GM19438 (cell line): ENCODE measurements around the gene ALKBH7.
"Not testable (repeated sequence)": the region's sequence is repeated elsewhere in the genome, so short reads cannot be mapped to it uniquely, and the experiment has no call there.

Source experiments
- ATAC-seq: cut with Tn5 transposase; IDR thresholded peaks from one replicate; pipeline ENCODE4 v1.9.1; 2021; ENCODE audit warnings: low read depth; ENCODE audit not compliant: unreplicated experiment

The ALKBH7 gene, protein sequence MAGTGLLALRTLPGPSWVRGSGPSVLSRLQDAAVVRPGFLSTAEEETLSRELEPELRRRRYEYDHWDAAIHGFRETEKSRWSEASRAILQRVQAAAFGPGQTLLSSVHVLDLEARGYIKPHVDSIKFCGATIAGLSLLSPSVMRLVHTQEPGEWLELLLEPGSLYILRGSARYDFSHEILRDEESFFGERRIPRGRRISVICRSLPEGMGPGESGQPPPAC

DNA sequence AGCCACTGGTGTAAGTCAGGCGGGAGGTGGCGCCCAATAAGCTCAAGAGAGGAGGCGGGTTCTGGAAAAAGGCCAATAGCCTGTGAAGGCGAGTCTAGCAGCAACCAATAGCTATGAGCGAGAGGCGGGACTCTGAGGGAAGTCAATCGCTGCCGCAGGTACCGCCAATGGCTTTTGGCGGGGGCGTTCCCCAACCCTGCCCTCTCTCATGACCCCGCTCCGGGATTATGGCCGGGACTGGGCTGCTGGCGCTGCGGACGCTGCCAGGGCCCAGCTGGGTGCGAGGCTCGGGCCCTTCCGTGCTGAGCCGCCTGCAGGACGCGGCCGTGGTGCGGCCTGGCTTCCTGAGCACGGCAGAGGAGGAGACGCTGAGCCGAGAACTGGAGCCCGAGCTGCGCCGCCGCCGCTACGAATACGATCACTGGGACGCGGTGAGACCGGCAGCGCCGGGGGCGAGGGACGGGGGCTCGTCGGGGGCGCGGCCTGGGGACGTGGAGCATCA is at the start of gene ALKBH7:
Gene ALKBH7 (plus strand): TSS at position 201 of the 502 bp plus-strand sequence. CDS start 27 bp downstream, at position 228.
- peak; percentile 83 for ATAC-seq

DNA sequence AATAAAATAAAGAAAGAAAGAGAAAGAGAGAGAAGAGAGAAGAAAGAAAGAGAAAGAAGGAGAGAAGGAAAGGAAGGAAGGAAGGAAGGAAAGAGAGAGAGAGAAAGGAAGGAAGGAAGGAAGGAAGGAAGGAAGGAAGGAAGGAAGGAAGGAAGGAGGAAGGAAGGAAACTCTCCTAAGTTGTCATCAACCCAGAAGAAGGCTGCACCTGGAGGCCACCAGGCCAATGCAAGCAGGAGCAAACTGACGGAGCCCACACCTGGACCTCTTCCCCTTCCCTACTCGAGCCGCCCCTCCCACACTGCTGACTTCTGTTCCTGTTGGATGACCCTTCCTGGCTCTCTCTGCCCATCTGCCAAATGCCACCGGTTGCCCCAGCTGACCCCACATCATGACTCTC is 47.8 kb upstream of the ALKBH7 start:
- ATAC-seq: no peak

DNA sequence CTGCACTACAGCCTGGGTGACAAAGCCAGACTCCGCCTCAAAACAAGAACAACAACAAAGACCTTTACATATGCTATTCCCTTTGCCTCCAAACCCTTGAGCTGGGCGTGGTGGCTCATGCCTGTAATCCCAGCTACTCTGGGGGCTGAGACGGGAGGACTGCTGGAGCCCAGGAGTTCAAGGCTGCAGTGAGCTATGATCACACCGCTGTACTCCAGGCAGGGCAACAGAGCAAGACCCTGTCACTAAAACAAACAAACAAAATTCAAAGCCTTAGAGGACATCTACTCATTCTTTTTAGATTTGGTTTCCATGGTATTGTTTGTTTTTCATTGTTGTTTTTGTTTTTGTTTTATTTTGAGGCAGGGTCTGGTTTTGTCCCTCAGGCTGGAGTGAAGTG is 47.0 kb upstream of the ALKBH7 start:
- ATAC-seq: no peak

DNA sequence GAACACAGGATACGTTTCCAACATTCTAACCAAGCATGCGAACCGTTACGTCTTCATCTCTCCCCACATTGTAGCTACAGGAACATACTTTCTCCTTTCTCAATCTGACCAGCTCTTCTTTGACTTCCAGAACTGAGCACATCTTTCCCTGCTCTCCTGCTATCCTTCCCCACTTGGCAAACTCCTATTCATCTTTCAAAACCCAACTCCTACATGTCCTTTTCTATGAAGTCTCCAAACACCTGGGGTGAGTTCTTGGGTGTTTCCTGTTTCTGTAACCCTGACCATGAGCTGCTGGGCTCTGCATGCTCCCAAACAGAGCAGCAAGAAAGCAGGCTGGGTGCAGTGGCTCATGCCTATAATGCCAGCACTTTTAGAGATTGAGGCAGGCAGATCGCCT is 45.8 kb upstream of the ALKBH7 start:
- no peak for ATAC-seq

DNA sequence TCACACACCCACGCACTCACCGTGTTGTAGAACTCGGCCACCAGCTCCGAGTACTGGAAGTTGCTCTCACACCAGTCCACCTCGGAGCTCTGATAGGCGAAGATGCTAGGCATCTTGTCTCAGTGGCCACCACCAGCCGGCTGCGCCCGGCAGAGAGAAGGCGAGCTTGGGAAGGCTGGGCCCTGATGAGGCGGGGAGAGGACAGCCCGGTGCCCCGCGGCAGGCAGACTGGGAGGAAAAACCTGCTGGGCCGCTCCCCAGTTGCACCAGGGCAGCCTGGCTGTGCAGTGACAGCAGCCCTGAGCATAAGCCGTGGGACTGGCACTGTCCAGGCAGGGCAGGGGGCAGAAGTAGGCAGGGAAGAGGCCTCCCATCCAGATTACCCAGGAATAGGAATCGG is 39.2 kb upstream of the ALKBH7 start, which contains the start of gene ACER1:
Gene ACER1 (minus strand): TSS at position 174 of the 400 bp plus-strand sequence. CDS start 61 bp downstream, at position 113.
- ATAC-seq: no peak

DNA sequence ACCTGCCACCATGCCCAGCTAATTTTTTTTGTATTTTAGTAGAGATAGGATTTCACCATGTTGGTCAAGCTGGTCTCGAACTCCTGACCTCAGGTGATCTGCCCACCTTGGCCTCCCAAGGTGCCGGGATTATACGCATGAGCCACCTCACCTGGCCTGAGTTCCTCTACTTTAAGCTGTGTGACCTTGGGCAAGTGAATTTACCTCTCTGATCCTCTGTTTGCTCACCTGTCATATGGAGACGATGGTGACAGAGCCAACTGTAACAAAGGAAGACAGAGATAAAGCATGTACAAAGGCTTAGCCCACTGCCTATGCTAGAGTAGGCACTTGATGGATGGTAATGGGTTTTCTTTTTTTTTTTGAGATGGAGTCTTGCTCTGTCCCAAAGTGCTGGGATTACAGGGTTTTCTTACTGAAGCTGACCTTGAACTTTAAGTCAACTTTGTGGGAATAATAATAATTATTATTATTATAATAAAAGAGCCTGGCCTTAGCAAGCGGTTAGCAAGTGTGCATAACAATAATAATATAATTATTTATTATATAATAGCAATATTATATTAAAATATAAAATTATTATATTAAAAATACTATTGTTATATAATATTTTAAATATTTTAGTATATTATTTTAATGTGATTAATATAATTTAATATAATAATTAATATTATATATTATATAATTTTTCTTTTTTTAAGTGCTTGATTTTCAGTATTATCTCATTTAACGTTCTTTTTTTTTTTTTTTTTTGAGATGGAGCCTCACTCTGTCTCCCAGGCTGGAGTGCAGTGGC is 37.9 kb upstream of the ALKBH7 start:
- no peak for ATAC-seq

DNA sequence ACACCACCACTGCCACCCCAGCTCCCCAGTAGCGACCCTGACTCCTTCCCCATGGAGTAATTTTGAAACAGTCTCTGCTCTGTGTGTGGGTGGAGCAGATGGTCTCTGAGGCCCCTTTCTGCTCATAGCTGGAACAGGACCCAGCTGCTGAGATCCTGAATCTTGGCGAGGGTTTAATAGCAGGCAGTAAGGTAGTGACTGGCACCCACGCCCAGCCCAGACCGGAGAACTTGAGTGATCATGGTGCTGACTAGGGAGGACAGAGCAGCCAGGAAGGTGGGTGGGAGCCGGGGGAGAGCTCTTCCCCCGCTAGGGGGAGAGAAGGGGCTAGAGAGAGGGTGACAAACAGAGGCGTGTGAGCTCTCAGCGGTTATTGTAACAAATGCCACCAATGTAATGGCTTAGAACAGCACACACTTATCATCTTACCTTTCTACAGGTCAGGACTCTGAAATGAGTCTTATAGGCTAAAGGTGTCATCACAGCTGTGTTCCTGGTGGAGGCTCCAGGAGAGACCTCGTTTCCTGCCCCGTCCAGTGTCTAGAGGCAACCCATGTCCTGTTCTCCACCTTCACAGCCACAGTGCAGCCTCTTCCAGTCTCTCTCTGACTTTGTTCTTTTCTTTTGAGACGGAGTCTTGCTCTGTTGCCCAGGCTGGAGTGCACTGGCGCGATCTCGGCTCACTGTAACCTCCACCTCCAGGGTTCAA is 31.9 kb upstream of the ALKBH7 start:
- ATAC-seq: no peak

DNA sequence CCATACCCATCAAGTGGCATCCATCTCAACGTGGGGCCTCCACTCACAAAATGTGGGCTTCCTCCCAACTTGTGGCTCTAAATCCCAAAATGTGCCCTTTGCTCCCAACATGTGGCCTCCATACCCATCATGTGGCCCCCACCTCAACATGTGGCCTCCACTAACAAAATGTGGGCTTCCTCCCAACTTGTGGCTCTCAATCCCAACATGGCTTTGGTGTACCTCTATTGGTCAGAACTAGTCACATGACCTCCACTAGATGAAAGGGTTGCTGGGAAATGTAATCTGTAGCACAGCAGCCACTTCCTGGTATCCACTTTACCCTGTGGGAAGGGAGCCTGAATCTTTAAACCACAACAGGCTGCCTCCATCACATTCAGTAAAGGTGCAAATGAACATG is 29.1 kb upstream of the ALKBH7 start:
- ATAC-seq: no peak

DNA sequence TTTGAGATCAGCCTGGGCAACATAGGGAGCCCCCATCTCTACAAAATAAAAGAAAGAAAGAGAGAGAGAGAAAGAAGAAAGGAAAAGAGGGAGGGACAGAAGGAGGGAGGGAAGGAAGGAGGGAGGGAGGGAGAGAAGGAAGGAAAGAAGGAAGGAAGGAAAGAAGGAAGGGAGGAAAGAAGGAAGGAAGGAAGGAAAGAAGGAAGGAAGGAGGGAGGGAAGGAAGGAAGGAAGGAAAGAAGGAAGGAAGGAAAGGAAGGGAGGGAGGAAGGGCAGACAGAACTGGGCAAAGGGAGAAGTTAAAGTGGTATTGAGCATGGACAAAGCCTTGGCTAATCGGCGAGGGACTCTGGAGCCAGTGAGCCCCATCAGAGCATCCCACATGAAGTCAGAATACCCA is 23.3 kb upstream of the ALKBH7 start:
- ATAC-seq: not testable (repeated sequence)

DNA sequence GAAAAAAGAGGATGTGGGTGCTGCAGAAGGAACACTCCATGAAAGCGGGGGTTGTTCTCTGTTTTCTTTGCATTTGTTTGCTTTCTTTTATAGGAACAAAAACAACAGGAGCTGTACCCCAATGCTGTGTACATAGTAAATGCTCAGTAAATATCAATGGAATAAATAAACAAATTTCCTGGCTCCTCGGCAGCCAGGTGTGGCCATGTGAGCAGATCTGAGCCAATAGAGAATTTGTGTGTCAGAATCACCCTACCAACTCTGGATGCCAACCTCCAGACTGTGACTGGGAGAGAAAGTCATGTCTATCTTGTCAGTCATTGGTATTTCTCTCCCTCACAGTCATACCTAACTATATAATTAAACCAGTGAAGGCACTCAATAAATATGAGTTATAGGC is 21.9 kb upstream of the ALKBH7 start:
- no peak for ATAC-seq

DNA sequence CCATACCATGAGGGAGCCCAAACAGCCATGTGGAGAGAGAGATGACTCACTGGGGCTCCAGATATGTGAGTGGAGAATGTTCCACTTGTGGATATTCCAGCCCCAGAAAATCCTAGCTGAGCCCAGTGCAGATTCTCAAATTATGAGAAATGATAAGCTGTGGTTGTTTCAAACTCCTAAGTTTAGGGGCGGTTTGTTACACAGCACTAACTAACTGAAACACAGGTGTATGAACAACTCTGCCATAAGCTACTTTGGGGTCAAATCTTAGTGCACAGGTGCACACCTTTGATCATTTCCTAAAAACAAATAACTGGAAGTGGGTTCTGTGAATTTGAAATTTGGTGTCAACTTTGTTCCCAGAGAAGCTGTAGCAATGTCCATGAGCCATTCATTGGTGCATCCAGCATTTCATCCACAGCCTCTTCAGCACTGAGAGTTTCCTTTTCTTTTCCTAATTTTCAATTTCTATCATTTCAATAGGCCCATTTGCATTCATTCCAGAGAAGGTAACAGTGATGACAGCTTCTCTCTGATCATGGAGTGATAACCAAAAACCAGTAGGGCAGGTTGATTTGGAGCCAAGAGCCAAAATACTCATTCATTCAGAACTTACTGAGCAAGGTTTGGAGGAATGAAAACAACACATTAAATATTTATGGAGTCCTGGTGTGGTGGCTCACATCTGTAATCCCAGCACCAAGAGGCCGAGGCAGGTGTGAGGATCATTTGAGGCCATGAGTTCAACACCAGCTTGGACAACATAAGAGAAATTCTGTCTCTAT is 20.0 kb upstream of the ALKBH7 start:
- no peak for ATAC-seq

DNA sequence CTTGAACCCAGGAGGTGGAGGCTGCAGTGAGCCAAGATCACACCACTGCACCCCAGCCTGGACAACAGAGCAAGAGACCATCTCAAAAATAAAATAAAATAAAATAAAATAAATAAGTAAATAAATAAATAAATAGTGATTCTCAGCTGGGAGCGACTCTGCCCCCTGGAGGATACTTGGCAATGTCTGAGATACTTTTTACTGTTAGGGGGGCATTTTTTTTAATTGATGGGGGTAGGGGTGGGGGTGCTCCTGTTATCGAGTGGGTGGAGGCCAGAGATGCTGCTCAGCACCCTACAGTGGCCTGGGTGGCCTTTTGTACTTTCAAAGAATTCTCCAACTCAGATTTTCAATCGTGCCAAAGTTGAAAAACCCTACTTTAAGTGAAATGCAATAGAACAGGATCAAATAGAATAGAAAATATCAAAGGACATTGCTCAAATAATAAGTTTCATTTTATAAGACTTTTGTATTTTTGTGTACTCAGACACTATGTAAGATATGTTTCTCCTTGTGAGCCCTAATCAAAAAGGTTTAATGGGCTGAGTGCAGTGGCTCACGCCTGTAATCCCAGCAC is 18.4 kb upstream of the ALKBH7 start:
- no peak for ATAC-seq

DNA sequence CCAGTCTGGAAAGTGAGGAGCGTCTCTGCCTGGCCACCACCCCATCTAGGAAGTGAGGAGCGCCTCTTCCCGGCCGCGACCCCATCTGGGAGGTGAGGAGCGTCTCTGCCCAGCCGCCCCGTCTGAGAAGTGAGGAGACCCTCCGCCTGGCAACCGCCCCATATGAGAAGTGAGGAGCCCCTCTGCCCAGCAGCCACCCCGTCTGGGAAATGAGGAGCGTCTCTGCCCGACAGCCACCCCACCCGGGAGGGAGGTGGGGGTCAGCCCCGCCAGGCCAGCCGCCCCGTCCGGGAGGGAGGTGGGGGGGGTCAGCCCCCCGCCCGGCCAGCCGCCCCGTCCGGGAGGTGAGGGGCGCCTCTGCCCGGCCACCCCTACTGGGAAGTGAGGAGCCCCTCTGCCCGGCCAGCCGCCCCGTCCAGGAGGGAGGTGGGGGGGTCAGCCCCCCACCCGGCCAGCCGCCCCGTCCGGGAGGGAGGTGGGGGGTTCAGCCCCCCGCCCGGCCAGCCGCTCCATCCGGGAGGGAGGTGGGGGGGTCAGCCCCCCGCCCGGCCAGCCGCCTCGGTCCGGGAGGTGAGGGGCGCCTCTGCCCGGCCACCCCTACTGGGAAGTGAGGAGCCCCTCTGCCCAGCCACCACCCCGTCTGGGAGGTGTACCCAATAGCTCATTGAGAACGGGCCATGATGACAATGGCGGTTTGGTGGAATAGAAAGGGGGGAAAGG is 17.1 kb upstream of the ALKBH7 start:
- ATAC-seq: not testable (repeated sequence)

DNA sequence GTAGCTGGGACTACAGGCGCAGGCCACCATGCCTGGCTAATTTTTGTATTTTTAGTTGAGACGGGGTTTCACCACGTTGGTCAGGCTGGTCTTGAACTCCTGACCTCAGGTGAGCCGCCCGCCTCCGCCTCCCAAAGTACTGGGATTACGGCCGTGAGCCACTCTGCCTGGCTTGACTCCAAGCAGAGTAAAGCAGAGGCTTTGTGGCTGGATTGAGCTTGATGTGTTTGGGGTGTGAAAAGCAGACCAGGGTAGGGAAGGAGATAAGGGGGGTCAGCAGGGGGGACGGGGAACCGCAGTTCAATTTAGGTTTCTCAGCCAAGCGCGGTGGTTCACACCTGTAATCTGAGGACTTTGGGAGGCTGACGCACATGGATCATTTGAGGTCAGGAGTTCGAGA is 15.4 kb upstream of the ALKBH7 start:
- ATAC-seq: no peak

DNA sequence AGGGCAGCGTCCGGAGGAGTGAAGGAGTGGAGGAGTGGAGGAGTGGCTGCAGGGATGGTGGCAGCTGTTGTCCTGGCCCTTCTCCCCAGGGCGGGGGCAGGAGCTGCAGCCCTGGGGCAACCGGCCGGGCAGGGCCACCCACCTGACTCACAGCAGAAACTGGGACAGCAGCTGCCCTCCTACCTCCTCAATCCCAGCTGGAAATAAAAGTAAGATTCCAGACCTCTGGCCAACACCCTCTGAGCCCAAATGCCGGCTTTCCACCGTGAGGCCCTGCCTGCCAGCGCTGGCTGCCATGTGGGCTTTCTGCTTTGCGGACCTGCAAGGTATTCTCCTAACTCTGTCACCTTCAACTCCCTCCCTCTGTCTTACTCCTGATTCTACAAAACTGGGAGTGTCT is 14.6 kb upstream of the ALKBH7 start:
- ATAC-seq: no peak

DNA sequence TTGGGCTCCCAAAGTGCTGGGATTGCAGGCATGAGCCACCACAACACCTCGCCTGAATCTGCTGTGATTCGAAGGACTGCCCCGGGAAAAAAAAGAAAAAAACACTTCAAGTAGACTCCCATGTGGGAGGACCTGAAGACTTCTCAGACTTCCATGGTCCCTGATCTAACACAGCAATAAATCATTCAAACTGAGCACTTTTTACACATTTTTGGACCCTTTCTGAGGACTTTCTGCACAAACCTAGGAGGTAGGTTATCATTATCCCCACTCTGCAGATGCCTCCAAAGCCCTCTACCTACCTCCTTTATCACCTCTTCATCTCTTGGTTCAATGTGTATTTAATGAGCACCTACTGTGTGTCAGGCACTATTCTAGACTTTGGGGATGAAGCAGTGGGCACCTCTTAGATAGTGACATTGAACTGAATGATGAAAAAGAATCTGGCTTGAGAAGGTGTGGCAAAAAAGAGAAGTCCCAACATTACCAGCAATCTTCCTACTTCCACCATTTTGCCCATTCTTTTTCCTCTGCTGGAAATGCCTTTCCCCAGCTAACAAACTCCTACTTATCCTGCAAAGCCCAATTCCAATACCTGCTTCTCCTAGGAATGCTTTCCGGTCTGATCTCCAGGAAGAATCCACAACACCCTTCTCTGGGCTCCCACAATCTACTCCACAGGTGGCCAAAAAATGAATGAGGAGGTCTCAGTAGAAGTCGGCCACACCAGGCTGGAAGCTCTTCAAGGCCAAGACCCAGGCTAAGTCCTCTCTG is 12.8 kb upstream of the ALKBH7 start:
- no peak for ATAC-seq

DNA sequence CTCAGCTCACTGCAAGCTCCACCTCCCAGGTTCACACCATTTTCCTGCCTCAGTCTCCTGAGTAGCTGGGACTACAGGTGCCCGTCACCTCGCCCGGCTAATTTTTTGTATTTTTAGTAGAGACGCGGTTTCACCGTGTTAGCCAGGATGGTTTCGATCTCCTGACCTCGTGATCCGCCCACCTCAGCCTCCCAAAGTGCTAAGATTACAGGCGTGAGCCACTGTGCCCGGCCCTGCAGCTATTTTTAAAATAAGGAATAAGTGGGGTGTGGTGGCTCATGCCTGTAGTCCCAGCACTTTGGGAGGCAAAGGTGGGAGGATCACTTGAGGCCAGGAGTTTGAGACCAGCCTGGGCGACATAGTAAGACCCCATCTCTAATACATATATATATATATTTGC is 12.1 kb upstream of the ALKBH7 start:
- not testable (repeated sequence) for ATAC-seq

DNA sequence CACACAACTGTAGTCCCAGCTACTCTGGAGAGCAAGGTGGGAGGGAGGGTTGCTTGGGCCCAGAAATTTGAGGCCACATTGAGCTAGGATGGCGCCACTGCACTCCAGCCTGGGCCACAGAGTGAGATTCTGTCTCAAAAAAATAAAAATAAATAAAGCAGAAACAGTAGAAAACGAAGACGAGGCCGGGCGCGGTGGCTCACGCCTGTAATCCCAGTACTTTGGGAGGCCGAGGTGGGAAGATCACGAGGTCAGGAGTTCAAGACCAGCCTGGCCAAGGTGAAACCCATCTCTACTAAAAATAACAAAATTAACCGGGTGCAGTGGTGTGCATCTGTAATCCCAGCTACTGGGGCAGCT is 11.8 kb upstream of the ALKBH7 start:
- ATAC-seq: not testable (repeated sequence)

DNA sequence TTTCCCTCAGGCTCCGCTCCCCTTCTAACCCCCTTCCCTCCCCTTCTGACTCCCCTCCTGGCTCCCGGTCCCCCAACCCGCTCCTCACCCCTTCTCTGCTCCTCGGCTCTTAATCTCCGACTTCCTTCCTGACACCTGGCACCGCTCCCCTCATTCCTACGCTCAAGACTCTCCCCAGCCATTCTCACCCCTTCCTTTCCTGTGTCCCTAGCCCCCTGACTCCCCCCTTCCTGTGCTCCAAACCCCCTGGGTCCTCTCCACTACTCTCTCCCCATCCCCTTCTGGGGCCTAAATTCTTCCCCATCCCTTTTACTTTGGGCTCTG is 10.6 kb upstream of the ALKBH7 start:
- no peak for ATAC-seq
